Measurements from ENCODE around the gene CHTF18. TPM values are rescaled to one million over a fixed set of nuclear protein-coding genes. Genes with fewer than 3 reads are reported as not detected.
A peak's percentile ranks its signal among the peaks of the same experiment; 100 is the strongest.

CHTF18 gene
- total RNA-seq (2022) = 22.7 and 30.9 TPM in 2 replicates
- Bru-seq, nascent RNA = percentile 36 among the genes with signal in this experiment
- percentile 47 among the genes with signal in this experiment for BruChase-seq, experiment 1, labeled RNA remaining after a 6-hour chase
- BruChase-seq, experiment 2, labeled RNA remaining after a 2-hour chase = percentile 40 among the genes with signal in this experiment
- long read RNA-seq, transcript CHTF18-201 (22 exons, 3,090 nt) = major isoform, 30 of 88 reads
- long read RNA-seq, partial matches to known transcripts = 23 of 88 reads
- long read RNA-seq, other reads (novel, unspliced or antisense) = 32 of 88 reads

DNA sequence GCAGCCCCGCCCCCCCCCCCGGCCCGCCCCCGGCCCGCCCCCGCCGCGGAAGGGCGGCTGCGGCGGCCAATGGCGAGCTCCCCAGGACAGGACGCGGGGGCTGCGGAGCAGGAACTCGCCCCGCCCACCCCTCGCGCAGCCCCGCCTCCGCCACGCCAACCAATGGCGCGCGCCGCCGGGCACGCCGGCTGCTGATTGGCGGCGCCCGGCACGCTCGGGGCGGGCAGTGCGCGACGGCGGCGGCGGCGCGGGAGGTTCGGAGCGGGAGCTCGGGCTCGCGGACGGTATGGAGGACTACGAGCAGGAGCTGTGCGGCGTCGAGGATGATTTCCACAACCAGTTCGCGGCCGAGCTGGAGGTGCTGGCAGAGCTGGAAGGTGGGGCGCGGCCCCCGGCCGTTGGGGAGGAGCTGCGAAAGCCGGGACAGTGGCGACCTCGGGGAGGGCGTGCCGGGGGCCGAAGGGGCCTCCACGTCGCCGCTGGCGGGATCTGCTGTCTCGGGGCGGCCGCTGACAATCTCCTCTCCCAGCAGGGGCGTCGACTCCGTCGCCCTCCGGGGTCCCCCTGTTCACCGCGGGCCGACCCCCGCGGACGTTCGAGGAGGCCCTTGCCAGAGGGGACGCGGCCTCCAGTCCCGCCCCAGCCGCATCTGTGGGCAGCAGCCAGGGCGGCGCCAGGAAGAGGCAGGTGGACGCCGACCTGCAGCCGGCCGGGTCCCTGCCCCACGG lies at the start of gene CHTF18:
Gene CHTF18 (plus strand): TSS at position 222 of the 728 bp plus-strand sequence. CDS start 65 bp downstream, at position 287.
- Mint-ChIP-seq H3K4me1 (ENCODE audit: insufficient read depth, unreplicated experiment) (peaks cover under 1% of the 10 kb centered on the region), H3K27me3 (ENCODE audit: insufficient read depth, unreplicated experiment) (no peaks in the 10 kb centered on the region), H3K36me3 (ENCODE audit: insufficient read depth, unreplicated experiment) (peaks cover 11% of the 10 kb centered on the region), H3K9me3 (ENCODE audit: unreplicated experiment) (no peaks in the 10 kb centered on the region), H3K27ac (ENCODE audit: low read depth, unreplicated experiment) (no peak within 1 kb of the TSS), H3K4me3 (ENCODE audit: unreplicated experiment) (peak within 1 kb of the TSS; percentile 77)
- POLR2A ChIA-PET = interaction anchor here (0.5 to 2.1 kb wide), 12 partner anchors 28 to 1671 kb away, joined by 3 to 12 read pairs (median 4); partner anchors contain the start of genes ANTKMT, JMJD8, METRN and MSLN
- BruUV-seq (replicated peaks) = no TSS peak
- intact Hi-C loops (cut with micrococcal nuclease) = loop anchor here (5.0 kb wide), 1 partner anchor 61 kb away; the partner anchor contains the start of genes CCDC78 and HAGHL
- TF ChIP-seq, protein P1, sequence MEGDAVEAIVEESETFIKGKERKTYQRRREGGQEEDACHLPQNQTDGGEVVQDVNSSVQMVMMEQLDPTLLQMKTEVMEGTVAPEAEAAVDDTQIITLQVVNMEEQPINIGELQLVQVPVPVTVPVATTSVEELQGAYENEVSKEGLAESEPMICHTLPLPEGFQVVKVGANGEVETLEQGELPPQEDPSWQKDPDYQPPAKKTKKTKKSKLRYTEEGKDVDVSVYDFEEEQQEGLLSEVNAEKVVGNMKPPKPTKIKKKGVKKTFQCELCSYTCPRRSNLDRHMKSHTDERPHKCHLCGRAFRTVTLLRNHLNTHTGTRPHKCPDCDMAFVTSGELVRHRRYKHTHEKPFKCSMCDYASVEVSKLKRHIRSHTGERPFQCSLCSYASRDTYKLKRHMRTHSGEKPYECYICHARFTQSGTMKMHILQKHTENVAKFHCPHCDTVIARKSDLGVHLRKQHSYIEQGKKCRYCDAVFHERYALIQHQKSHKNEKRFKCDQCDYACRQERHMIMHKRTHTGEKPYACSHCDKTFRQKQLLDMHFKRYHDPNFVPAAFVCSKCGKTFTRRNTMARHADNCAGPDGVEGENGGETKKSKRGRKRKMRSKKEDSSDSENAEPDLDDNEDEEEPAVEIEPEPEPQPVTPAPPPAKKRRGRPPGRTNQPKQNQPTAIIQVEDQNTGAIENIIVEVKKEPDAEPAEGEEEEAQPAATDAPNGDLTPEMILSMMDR (IDR thresholded peaks at IDR 0.05; ENCODE audit: unreplicated experiment) = no peak
- peak; percentile 87 for DNase-seq (ENCODE audit: unreplicated experiment)
- CTCF ChIA-PET = interaction anchor here (0.7 to 3.2 kb wide), 3 partner anchors 43 to 77 kb away, joined by 3 to 21 read pairs (median 3); partner anchors contain the start of gene CIAO3

DNA sequence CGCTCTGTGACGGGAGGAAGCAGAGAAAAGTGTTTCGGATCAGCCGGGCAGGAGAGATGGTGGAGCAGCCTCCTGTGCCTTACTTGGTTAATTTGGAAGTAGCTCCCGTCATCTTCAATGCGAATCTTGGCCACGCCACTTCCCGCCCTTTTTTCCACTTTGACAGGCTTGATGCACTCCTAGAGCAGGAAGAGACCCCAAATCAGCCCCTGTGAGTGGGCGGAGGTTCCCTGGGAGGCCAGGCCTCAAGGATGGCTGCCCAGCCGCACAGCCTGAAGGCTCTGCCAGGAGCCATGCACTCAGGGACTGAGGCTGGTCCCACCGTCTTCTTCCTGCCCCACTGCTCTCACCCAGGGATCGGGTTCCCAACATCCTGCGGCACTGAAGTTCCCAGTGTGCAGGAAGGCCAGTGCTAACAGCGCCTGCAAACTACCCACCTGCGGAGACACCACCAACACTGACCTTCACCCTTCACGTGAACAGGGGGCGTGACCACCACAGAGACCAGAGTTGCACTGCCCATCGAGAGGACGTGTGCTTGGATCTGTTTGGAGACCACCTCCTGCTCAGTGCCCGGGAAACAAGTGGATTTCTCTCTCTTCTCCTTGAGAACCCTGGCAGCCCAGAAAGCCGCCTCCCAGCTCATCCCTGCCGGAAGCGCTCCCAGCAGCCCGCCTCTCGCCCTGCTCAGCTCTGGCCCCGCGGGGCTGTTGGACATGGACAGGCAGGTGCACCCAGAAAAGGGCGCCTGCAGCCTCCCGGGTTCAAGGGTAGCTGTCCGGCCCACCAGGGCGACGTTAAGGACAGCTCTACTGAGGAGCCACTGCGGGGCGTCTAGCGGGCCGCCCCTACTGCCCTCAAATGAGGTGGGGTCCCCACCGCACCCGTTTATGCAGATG lies 48.6 kb upstream of the CHTF18 start:
- Mint-ChIP-seq H3K4me1 (ENCODE audit: insufficient read depth, unreplicated experiment) (peaks cover 6% of the 10 kb centered on the region), H3K36me3 (ENCODE audit: insufficient read depth, unreplicated experiment) (peaks cover 35% of the 10 kb centered on the region), H3K9me3 (ENCODE audit: unreplicated experiment) (no peaks in the 10 kb centered on the region), H3K4me3 (ENCODE audit: unreplicated experiment) (peak overlapping the region; percentile 74), H3K27me3 (ENCODE audit: insufficient read depth, unreplicated experiment) (no peaks in the 10 kb centered on the region), H3K27ac (ENCODE audit: low read depth, unreplicated experiment) (peak overlapping the region; percentile 84)
- DNase-seq (ENCODE audit: unreplicated experiment) = no peak
- intact Hi-C loops (cut with micrococcal nuclease) = no loop called here
- TF ChIP-seq, protein P1 (IDR thresholded peaks at IDR 0.05; ENCODE audit: unreplicated experiment) = no peak
- ChIA-PET CTCF (interaction anchor here (0.5 to 5.9 kb wide), 11 partner anchors 8 to 679 kb away, joined by 3 to 37 read pairs (median 6); partner anchors contain the start of gene MSLN), POLR2A (interaction anchor here (0.6 to 3.6 kb wide), 16 partner anchors 11 to 56 kb away, joined by 3 to 26 read pairs (median 6); partner anchors contain the start of genes ANTKMT, CCDC78, HAGHL and JMJD8)
- BruUV-seq (replicated peaks) = TSS peak; percentile 37

DNA sequence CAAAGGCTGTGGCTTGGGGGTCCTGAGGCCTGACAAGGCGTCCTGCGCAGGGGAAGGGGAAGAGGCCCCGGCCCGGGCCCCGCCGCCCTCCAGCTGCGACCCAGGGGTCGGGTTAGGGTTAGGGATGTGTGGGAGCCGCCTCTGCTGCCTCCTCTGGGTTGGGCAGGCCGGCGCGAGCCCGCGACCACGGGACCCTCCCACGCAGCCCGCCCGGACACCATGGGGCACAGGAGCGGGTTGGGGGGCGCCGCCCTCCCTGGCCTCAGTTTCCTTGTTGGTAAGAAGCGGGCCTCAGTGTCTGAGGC lies 48.0 kb upstream of the CHTF18 start:
- peak overlapping the region; percentile 84 for H3K27ac Mint-ChIP-seq (ENCODE audit: low read depth, unreplicated experiment)
- no peaks in the 10 kb centered on the region for H3K9me3 Mint-ChIP-seq (ENCODE audit: unreplicated experiment)
- DNase-seq (ENCODE audit: unreplicated experiment) = no peak
- intact Hi-C loops (cut with micrococcal nuclease) = no loop called here
- H3K4me3 Mint-ChIP-seq (ENCODE audit: unreplicated experiment) = peak overlapping the region; percentile 74
- CTCF ChIA-PET = interaction anchor here (0.5 to 5.9 kb wide), 9 partner anchors 9 to 678 kb away, joined by 3 to 37 read pairs (median 9); partner anchors contain the start of gene MSLN
- TF ChIP-seq, protein P1 (IDR thresholded peaks at IDR 0.05; ENCODE audit: unreplicated experiment) = no peak
- BruUV-seq (replicated peaks) = no TSS peak
- H3K27me3 Mint-ChIP-seq (ENCODE audit: insufficient read depth, unreplicated experiment) = no peaks in the 10 kb centered on the region
- peaks cover 6% of the 10 kb centered on the region for H3K4me1 Mint-ChIP-seq (ENCODE audit: insufficient read depth, unreplicated experiment)
- H3K36me3 Mint-ChIP-seq (ENCODE audit: insufficient read depth, unreplicated experiment) = peaks cover 32% of the 10 kb centered on the region
- POLR2A ChIA-PET = interaction anchor here (0.7 to 3.6 kb wide), 17 partner anchors 9 to 54 kb away, joined by 3 to 26 read pairs (median 7); partner anchors contain the start of genes ANTKMT, CCDC78, HAGHL and METRN
